SU-DHL-6 (cell line): ENCODE data around the gene SCRT2.

Experiments used
- EZH2phosphoT487 ChIP-seq: fragments of 200-600 bp; sonication (generic), shearing (Covaris generic); conservative IDR thresholded peaks from 2 replicates; pipeline ENCODE4 v1.6.1; 2018; ENCODE audit warnings: mild to moderate bottlenecking, antibody characterized with exemption, low read length, moderate library complexity, mixed read lengths
- TF ChIP-seq, protein P1 (sequence below): fragments of 200-600 bp; sonication (generic); IDR thresholded peaks from one replicate; pipeline ENCODE4 v1.5.1; 2017; ENCODE audit warnings: antibody characterized with exemption, mild to moderate bottlenecking, low read length, moderate library complexity; ENCODE audit not compliant: insufficient read depth, poor library complexity, severe bottlenecking

DNA sequence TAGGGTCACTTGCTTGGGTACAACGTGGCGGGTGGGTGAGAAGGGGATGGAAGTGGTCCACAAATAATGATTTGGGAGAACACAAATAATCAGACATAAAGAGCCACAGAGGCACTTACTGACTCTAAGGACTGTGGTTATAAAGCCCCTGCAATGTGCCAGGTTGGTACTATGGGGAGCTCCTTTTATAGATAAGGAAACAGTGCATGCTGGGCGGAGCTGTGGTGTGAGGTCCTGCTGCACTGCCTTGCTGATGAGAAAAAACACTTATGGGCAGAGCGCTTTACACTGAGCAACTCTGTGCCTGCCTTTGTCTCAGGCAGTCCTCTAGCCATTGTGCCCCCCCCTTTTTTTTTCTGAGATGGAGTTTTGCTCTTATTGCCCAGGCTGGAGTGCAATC is 29.1 kb upstream of the SCRT2 start:
- TF ChIP-seq, protein P1, sequence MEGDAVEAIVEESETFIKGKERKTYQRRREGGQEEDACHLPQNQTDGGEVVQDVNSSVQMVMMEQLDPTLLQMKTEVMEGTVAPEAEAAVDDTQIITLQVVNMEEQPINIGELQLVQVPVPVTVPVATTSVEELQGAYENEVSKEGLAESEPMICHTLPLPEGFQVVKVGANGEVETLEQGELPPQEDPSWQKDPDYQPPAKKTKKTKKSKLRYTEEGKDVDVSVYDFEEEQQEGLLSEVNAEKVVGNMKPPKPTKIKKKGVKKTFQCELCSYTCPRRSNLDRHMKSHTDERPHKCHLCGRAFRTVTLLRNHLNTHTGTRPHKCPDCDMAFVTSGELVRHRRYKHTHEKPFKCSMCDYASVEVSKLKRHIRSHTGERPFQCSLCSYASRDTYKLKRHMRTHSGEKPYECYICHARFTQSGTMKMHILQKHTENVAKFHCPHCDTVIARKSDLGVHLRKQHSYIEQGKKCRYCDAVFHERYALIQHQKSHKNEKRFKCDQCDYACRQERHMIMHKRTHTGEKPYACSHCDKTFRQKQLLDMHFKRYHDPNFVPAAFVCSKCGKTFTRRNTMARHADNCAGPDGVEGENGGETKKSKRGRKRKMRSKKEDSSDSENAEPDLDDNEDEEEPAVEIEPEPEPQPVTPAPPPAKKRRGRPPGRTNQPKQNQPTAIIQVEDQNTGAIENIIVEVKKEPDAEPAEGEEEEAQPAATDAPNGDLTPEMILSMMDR: no peak
- no peak for TF ChIP-seq EZH2phosphoT487
